Activated CD4-positive, CD25-positive, alpha-beta regulatory T cell treated with anti-CD3 and anti-CD28 coated beads, Interleukin-2, amount 50 U/mL, for 72 hours (primary cell): Measurements from ENCODE around the gene TTLL13.

Experiments
- DNase-seq: peaks from one replicate; pipeline ENCODE4 v3.0.0; 2021

The TTLL13 gene

GRCh38 chr15:90249203-90249863 lies at the start of gene TTLL13:
Gene TTLL13 (plus strand): TSS chr15:90249556. CDS start chr15:90250631, 1,075 bp downstream.
- DNase-seq, result peak; percentile 84

- DNase-seq, result no peak
Measured at GRCh38 chr15:90200534-90201129, 48.7 kb upstream of the TTLL13 start.

- DNase-seq, result peak; percentile 77
Measured at GRCh38 chr15:90201130-90201943, 48.0 kb upstream of the TTLL13 start, which contains the start of gene SEMA4B. Gene SEMA4B (plus strand): TSS chr15:90201330. CDS start chr15:90201579, 249 bp downstream.

GRCh38 chr15:90201944-90202375 lies 47.4 kb upstream of the TTLL13 start:
- peak; percentile 40 for DNase-seq

GRCh38 chr15:90202929-90203328 lies 46.4 kb upstream of the TTLL13 start:
- no peak for DNase-seq

GRCh38 chr15:90203473-90203872 lies 45.9 kb upstream of the TTLL13 start:
- no peak for DNase-seq

GRCh38 chr15:90203922-90204321 lies 45.4 kb upstream of the TTLL13 start:
- DNase-seq, result no peak

GRCh38 chr15:90205050-90205848 lies 44.1 kb upstream of the TTLL13 start:
- DNase-seq, result no peak

GRCh38 chr15:90205886-90206285 lies 43.5 kb upstream of the TTLL13 start:
- no peak for DNase-seq

- no peak for DNase-seq
Measured at GRCh38 chr15:90207252-90207651, 42.1 kb upstream of the TTLL13 start.

- no peak for DNase-seq
Measured at GRCh38 chr15:90208356-90208755, 41.0 kb upstream of the TTLL13 start.

- DNase-seq, result no peak
Measured at GRCh38 chr15:90209591-90209990, 39.8 kb upstream of the TTLL13 start.

- DNase-seq, result no peak
Measured at GRCh38 chr15:90210593-90210992, 38.8 kb upstream of the TTLL13 start.

GRCh38 chr15:90211009-90211408 lies 38.3 kb upstream of the TTLL13 start:
- DNase-seq, result no peak

GRCh38 chr15:90211440-90212143 lies 37.8 kb upstream of the TTLL13 start:
- DNase-seq, result no peak

GRCh38 chr15:90212221-90213098 lies 36.9 kb upstream of the TTLL13 start:
- DNase-seq, result no peak

GRCh38 chr15:90213122-90213817 lies 36.1 kb upstream of the TTLL13 start:
- no peak for DNase-seq

GRCh38 chr15:90213818-90214204 lies 35.5 kb upstream of the TTLL13 start:
- no peak for DNase-seq

GRCh38 chr15:90214553-90215196 lies 34.7 kb upstream of the TTLL13 start:
- no peak for DNase-seq
